Measurements from ENCODE around the gene RAB8B. TPM values are rescaled to one million over a fixed set of nuclear protein-coding genes. Genes with fewer than 3 reads are reported as not detected.

RAB8B gene
- total RNA-seq, 1 experiment from 2014 or later, result 11.7 TPM

DNA sequence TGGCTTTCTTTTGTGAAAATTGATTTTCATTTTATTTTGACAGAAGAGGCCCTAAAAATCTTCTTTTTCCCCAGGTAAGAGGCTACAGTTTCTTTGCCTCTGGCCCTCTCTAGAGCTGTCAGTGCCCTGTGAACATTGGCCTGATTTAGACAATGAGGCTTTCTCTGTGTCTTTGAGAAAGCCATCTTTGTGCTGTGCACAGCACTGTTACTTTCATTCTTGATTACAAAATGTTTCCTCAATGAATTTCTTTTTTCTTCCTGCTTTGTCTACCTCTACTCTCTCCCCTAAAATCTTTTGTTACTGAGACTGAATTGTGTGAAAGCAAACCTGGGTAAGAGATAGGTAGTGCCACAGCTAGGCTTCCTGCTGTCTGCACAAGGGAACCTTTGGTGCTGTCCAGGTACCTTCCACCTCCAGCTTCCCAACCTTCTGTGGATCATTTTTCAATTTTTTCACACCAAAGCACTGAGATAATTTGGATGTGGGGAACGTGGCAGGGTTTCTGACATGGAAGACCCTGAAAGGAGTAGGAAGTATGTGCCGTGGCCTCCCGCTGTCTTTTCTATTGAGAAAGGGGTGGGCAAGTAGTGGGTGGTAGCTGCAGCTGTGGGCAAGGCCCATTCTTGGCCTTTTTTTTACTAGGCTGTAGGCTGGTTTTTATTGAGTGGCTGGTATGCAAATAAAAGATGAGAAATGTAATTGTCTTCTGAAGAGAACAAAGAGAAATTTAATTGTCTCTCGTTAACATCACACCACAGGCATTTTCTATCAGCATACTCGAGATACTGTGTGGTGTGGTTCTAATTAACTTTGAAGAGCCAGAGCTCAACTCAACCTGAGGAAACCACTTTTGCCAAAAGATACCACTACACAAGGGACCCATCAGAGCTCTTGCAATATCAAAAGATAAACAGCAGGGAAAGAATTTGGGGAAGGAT is 21.0 kb downstream of the RAB8B start:
- intact Hi-C loops (cut with micrococcal nuclease), result no loop called here
- ChIA-PET CTCF (interaction anchor here (1.2 kb wide), 1 partner anchor 20 kb away, joined by 3 read pairs; no protein-coding TSS in a partner anchor), POLR2A (interaction anchor here (1.1 kb wide), 1 partner anchor 12 kb away, joined by 3 read pairs; no protein-coding TSS in a partner anchor)
- Mint-ChIP-seq H3K4me3 (ENCODE audit: unreplicated experiment) (no peak overlapping the region), H3K27me3 (ENCODE audit: insufficient read depth, unreplicated experiment) (no peaks in the 10 kb centered on the region), H3K36me3 (ENCODE audit: insufficient read depth, unreplicated experiment) (no peaks in the 10 kb centered on the region), H3K4me1 (ENCODE audit: insufficient read depth, unreplicated experiment) (peaks cover 13% of the 10 kb centered on the region), H3K27ac (ENCODE audit: low read depth, unreplicated experiment) (no peak overlapping the region), H3K9me3 (ENCODE audit: unreplicated experiment) (no peaks in the 10 kb centered on the region)
- DNase-seq (ENCODE audit: unreplicated experiment), result no peak
- no TSS peak for BruUV-seq (replicated peaks)
- TF ChIP-seq, protein P1, sequence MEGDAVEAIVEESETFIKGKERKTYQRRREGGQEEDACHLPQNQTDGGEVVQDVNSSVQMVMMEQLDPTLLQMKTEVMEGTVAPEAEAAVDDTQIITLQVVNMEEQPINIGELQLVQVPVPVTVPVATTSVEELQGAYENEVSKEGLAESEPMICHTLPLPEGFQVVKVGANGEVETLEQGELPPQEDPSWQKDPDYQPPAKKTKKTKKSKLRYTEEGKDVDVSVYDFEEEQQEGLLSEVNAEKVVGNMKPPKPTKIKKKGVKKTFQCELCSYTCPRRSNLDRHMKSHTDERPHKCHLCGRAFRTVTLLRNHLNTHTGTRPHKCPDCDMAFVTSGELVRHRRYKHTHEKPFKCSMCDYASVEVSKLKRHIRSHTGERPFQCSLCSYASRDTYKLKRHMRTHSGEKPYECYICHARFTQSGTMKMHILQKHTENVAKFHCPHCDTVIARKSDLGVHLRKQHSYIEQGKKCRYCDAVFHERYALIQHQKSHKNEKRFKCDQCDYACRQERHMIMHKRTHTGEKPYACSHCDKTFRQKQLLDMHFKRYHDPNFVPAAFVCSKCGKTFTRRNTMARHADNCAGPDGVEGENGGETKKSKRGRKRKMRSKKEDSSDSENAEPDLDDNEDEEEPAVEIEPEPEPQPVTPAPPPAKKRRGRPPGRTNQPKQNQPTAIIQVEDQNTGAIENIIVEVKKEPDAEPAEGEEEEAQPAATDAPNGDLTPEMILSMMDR (IDR thresholded peaks at IDR 0.05; ENCODE audit: unreplicated experiment), result no peak

DNA sequence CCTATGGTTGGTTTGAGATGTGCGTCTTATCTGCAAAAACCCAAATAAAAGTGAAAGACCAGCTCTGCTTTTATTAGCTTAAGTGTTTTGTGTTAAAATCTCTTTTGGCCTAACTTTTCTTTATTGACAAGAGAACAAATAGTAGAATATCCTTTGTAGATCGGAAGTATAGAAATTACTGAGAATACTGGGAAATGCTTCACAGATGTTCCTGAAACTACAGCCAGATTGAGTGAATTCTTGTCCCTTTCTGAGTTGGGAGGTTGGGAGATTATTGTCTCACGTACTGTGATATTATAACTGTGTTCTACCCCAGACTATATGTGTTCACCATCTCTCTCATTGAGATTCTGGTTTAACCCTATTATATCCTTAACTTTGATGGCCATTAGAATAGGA is 21.7 kb downstream of the RAB8B start:
- TF ChIP-seq, protein P1 (IDR thresholded peaks at IDR 0.05; ENCODE audit: unreplicated experiment), result no peak

DNA sequence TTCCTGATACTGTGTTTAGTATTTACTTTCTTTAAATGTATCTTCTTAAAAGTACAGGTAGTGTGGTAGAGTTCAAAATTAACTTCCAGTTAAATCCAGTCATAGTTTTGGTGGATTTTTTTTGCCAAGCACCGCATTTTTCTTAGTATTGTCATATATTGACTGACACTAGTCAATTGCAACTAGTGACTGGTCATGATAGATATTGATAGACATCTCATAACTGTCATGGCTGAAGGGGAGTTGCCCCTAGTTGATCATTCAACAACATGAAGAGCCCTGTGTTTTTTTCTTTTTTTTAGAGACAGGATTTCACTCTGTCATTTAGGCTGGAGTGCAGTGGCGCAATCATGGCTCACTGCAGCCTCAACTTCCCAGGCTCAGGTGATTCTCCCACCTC is 22.1 kb downstream of the RAB8B start:
- CTCF ChIA-PET, result interaction anchor here (0.5 kb wide), 1 partner anchor 1076 kb away, joined by 3 read pairs; no protein-coding TSS in a partner anchor
- no peaks in the 10 kb centered on the region for H3K9me3 Mint-ChIP-seq (ENCODE audit: unreplicated experiment)

More for the DNA sequence above, 21.7 kb downstream of the RAB8B start:
- Mint-ChIP-seq H3K27me3 (ENCODE audit: insufficient read depth, unreplicated experiment) (no peaks in the 10 kb centered on the region), H3K9me3 (ENCODE audit: unreplicated experiment) (no peaks in the 10 kb centered on the region), H3K27ac (ENCODE audit: low read depth, unreplicated experiment) (no peak overlapping the region), H3K4me3 (ENCODE audit: unreplicated experiment) (no peak overlapping the region), H3K36me3 (ENCODE audit: insufficient read depth, unreplicated experiment) (no peaks in the 10 kb centered on the region), H3K4me1 (ENCODE audit: insufficient read depth, unreplicated experiment) (peaks cover 13% of the 10 kb centered on the region)
- ChIA-PET CTCF (interaction anchor here (1.2 kb wide), 1 partner anchor 20 kb away, joined by 3 read pairs; no protein-coding TSS in a partner anchor), POLR2A (interaction anchor here (1.1 kb wide), 1 partner anchor 13 kb away, joined by 3 read pairs; no protein-coding TSS in a partner anchor)
- no TSS peak for BruUV-seq (replicated peaks)
- intact Hi-C loops (cut with micrococcal nuclease), result no loop called here
- DNase-seq (ENCODE audit: unreplicated experiment), result no peak

More for the DNA sequence above, 22.1 kb downstream of the RAB8B start:
- intact Hi-C loops (cut with micrococcal nuclease), result no loop called here
- POLR2A ChIA-PET, result interaction anchor here (1.1 kb wide), 1 partner anchor 14 kb away, joined by 3 read pairs; no protein-coding TSS in a partner anchor
- TF ChIP-seq, protein P1 (IDR thresholded peaks at IDR 0.05; ENCODE audit: unreplicated experiment), result no peak
- H3K36me3 Mint-ChIP-seq (ENCODE audit: insufficient read depth, unreplicated experiment), result no peaks in the 10 kb centered on the region
- no peak overlapping the region for H3K27ac Mint-ChIP-seq (ENCODE audit: low read depth, unreplicated experiment)
- no TSS peak for BruUV-seq (replicated peaks)
- no peak for DNase-seq (ENCODE audit: unreplicated experiment)
- no peaks in the 10 kb centered on the region for H3K27me3 Mint-ChIP-seq (ENCODE audit: insufficient read depth, unreplicated experiment)
- H3K4me1 Mint-ChIP-seq (ENCODE audit: insufficient read depth, unreplicated experiment), result peaks cover 13% of the 10 kb centered on the region
- H3K4me3 Mint-ChIP-seq (ENCODE audit: unreplicated experiment), result no peak overlapping the region
